Measurements from ENCODE around the gene PCYT2. TPM values are rescaled to one million over a fixed set of nuclear protein-coding genes. Genes with fewer than 3 reads are reported as not detected.

Gene PCYT2
- total RNA-seq, 1 donor from 2014 or later = 26.8 TPM

DNA sequence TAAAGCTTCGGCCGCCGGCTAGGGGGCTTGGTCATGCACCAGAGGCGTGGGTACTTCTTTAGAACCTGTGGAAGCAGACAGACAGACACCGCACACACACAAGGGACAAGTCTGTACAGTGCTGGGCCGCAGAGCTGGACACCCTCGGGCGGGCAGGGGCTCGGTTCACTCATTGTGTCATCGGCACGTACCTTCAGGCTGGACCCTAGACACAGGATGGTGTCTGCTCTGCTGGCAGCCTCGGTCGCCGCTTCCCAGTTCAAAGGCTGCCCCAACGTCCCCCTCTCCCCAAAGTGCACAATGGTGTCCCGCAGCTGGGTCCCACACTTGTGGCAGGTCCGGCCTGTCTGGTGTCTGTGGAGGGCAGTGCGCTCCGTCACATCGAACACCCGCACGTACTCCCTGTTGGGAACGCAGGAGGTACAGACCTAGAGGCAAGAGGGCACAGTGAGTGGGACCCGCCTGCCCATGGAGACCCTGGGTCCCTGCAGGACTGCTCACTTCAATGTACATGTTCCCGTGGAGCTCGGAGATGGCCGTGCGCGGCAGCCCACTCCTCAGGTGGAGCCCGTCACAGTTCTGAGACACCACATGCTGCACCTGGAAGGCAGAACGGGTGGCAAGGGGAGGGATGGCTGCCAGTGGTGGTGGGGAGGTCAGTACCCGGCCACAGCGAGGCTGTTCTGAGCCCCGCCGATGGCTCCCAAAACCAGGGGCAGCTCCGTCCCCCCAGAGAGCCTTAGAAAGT lies 3.1 kb upstream of the PCYT2 start:
- H3K27ac Mint-ChIP-seq (ENCODE audit: unreplicated experiment) = no peak overlapping the region
- peaks cover 25% of the 10 kb centered on the region for H3K27me3 Mint-ChIP-seq (ENCODE audit: unreplicated experiment)
- peaks cover 4% of the 10 kb centered on the region for H3K4me1 Mint-ChIP-seq (ENCODE audit: unreplicated experiment)
- no peak overlapping the region for H3K4me3 Mint-ChIP-seq (ENCODE audit: unreplicated experiment)
- H3K36me3 Mint-ChIP-seq (ENCODE audit: low read depth, unreplicated experiment) = peaks cover 27% of the 10 kb centered on the region
- no peaks in the 10 kb centered on the region for H3K9me3 Mint-ChIP-seq (ENCODE audit: unreplicated experiment)
- DNase-seq (ENCODE audit: low spot score) = no peak
- TF ChIP-seq, protein P1, sequence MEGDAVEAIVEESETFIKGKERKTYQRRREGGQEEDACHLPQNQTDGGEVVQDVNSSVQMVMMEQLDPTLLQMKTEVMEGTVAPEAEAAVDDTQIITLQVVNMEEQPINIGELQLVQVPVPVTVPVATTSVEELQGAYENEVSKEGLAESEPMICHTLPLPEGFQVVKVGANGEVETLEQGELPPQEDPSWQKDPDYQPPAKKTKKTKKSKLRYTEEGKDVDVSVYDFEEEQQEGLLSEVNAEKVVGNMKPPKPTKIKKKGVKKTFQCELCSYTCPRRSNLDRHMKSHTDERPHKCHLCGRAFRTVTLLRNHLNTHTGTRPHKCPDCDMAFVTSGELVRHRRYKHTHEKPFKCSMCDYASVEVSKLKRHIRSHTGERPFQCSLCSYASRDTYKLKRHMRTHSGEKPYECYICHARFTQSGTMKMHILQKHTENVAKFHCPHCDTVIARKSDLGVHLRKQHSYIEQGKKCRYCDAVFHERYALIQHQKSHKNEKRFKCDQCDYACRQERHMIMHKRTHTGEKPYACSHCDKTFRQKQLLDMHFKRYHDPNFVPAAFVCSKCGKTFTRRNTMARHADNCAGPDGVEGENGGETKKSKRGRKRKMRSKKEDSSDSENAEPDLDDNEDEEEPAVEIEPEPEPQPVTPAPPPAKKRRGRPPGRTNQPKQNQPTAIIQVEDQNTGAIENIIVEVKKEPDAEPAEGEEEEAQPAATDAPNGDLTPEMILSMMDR (IDR thresholded peaks at IDR 0.05; ENCODE audit: unreplicated experiment) = no peak

DNA sequence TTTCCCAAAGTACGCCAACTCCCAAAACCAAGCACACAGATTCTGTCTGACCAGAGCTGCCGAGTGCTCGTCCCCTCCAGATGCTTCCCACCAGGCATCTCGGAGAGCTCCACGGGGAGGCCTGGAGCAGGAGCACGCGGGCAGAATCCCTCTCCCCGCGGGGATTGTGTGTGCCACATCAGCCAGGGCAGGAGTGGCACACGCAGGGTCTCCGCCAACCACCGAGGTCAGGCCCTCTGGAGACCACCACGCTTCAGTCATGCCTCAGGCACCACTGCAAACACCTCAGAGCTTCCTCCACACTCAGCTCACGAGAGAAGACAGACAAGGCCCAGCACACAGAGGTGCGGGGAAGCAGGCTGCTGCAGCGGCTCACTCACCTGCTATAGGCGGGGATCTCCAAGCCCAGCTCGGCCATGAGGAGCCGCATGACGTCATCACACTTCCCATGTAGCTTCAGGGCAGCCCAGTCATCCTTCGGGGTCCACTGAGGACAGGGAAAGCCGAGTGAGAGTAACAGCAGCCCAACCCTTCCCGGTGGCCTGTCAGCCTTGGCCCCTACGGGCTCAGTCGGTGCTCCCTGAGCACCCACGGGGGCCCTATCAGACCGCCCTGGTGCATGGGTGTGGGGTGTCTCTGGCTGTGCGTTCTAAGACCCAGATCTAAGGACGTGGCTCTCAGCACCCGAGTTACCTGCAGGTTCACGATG lies 2.3 kb upstream of the PCYT2 start:
- DNase-seq (ENCODE audit: low spot score) = no peak
- H3K9me3 Mint-ChIP-seq (ENCODE audit: unreplicated experiment) = no peaks in the 10 kb centered on the region
- peak overlapping the region; percentile 84 for H3K4me3 Mint-ChIP-seq (ENCODE audit: unreplicated experiment)
- TF ChIP-seq, protein P1 (IDR thresholded peaks at IDR 0.05; ENCODE audit: unreplicated experiment) = no peak
- peak overlapping the region; percentile 68 for H3K27ac Mint-ChIP-seq (ENCODE audit: unreplicated experiment)
- H3K36me3 Mint-ChIP-seq (ENCODE audit: low read depth, unreplicated experiment) = peaks cover 22% of the 10 kb centered on the region
- peaks cover 25% of the 10 kb centered on the region for H3K27me3 Mint-ChIP-seq (ENCODE audit: unreplicated experiment)
- H3K4me1 Mint-ChIP-seq (ENCODE audit: unreplicated experiment) = peaks cover 4% of the 10 kb centered on the region

DNA sequence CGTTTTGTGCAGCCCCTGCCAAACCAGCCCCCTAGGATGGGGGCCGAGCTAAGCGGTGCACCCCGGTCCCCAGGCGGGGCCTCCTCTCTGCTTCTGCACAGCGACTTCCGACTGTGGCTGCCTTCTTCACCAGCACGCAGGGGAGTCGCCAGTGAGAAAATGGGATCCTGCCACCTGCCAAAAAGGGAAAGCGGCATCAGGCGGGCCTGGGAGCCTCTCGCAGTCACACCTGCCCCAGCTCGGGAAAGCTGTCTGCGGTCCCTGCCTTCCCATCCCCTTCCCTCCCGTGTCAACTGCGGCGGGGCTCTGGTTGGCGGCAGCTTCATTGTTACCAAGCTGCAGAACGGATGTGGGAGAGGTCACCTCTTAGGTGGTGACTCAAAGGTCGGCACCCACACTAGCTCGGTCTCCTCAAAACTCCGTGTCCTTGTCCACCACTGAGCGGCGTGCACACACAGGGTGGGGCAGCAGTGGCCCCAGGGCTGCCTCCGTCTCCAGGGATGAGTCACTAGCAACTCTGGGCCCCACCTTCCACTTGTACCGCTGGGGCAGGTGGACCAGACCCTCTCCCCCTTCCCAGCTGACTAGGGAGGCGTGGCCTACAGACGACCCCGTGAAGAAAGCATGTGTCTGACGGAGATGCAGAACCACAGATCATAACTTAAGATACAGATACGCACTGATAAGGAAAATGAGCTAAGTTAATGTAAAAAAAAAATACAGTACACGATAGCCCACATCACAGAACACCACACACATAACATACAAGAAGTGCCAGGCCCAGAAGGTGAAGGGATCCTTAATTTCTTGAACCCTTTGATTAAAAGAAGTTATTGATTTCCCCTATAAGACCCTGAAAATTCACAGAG lies 1.5 kb upstream of the PCYT2 start:
- peaks cover 22% of the 10 kb centered on the region for H3K27me3 Mint-ChIP-seq (ENCODE audit: unreplicated experiment)
- H3K27ac Mint-ChIP-seq (ENCODE audit: unreplicated experiment) = peak overlapping the region; percentile 68
- TF ChIP-seq, protein P1 (IDR thresholded peaks at IDR 0.05; ENCODE audit: unreplicated experiment) = no peak
- H3K9me3 Mint-ChIP-seq (ENCODE audit: unreplicated experiment) = no peaks in the 10 kb centered on the region
- peaks cover 22% of the 10 kb centered on the region for H3K36me3 Mint-ChIP-seq (ENCODE audit: low read depth, unreplicated experiment)
- H3K4me3 Mint-ChIP-seq (ENCODE audit: unreplicated experiment) = peak overlapping the region; percentile 84
- no peak for DNase-seq (ENCODE audit: low spot score)
- H3K4me1 Mint-ChIP-seq (ENCODE audit: unreplicated experiment) = peaks cover 4% of the 10 kb centered on the region

DNA sequence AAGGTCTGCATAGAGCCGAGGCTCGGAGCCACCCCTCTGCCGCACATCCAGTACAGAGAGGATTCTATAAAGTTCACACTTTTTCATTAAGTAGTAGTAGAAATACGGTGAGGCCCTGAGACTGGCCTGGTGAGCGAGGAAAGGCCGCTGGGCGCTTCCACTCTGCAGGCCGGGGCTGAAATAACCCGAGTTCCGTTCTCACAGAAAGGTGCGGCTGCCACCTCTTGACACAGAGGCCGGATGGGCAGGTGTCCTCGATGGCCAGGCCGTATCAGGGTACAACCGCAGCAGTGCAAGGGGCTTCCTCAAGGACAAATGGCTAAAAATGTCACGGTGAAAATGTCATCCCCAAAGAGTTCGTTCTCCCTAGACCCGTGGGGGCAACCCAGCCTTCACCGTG lies 770 bp upstream of the PCYT2 start:
- no peak for DNase-seq (ENCODE audit: low spot score)
- Mint-ChIP-seq H3K36me3 (ENCODE audit: low read depth, unreplicated experiment) (peaks cover 18% of the 10 kb centered on the region), H3K9me3 (ENCODE audit: unreplicated experiment) (no peaks in the 10 kb centered on the region), H3K27me3 (ENCODE audit: unreplicated experiment) (peaks cover 19% of the 10 kb centered on the region), H3K27ac (ENCODE audit: unreplicated experiment) (no peak overlapping the region), H3K4me3 (ENCODE audit: unreplicated experiment) (peak overlapping the region; percentile 69), H3K4me1 (ENCODE audit: unreplicated experiment) (no peaks in the 10 kb centered on the region)
- TF ChIP-seq, protein P1 (IDR thresholded peaks at IDR 0.05; ENCODE audit: unreplicated experiment) = no peak

Measured in endothelial cell (in vitro differentiated cells).